ENCODE measurements around the gene FKBP3.

DNA sequence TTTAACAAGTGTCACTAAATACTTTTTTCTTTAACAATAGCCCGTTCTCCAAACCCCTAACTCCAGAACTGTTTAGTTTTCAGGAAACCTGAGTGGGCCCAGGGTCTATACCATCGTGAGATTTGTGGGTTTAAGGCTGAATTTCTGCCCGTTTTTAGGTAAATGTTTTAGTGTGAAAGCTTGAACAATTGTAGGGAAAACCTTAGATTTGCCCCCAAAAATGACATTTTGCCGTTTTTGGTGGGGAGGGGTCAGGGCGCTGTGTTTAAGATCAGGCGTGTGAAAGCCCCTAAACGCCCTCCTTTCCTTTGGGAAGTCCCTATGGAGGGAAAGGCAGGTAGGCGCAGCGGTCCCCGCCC, 50.7 kb downstream of the FKBP3 start:
- TF ChIP-seq, protein P1, sequence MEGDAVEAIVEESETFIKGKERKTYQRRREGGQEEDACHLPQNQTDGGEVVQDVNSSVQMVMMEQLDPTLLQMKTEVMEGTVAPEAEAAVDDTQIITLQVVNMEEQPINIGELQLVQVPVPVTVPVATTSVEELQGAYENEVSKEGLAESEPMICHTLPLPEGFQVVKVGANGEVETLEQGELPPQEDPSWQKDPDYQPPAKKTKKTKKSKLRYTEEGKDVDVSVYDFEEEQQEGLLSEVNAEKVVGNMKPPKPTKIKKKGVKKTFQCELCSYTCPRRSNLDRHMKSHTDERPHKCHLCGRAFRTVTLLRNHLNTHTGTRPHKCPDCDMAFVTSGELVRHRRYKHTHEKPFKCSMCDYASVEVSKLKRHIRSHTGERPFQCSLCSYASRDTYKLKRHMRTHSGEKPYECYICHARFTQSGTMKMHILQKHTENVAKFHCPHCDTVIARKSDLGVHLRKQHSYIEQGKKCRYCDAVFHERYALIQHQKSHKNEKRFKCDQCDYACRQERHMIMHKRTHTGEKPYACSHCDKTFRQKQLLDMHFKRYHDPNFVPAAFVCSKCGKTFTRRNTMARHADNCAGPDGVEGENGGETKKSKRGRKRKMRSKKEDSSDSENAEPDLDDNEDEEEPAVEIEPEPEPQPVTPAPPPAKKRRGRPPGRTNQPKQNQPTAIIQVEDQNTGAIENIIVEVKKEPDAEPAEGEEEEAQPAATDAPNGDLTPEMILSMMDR (IDR thresholded peaks at IDR 0.05; ENCODE audit: control extremely low read depth in 1 of 3, insufficient read depth in 1 of 3, low read depth in 1 of 3, low read length in 3 of 3): no peak
- TF ChIP-seq MAFK (IDR thresholded peaks at IDR 0.05; ENCODE audit: low read depth, low read length): no peak
- no peak for TF ChIP-seq POLR2A (IDR thresholded peaks at IDR 0.05; ENCODE audit: control extremely low read depth in 1 of 2, low read depth in 2 of 2, low read length in 2 of 2)

Data from H1 (cell line).